ENCODE results near the gene LGI2. TPM values are rescaled to one million over a fixed set of nuclear protein-coding genes. Genes with fewer than 3 reads are reported as not detected.

LGI2 gene
- total RNA-seq, 1 donor from 2014 or later, result 3.0 TPM

- no peak overlapping the region for H3K4me3 ChIP-seq
- no peaks in the 10 kb centered on the region for H3K27me3 ChIP-seq (ENCODE audit: low read depth)
- no peak overlapping the region for H3K27ac ChIP-seq (replicated peaks)
- peaks cover 19% of the 10 kb centered on the region for H3K4me1 ChIP-seq
- no peaks in the 10 kb centered on the region for H3K36me3 ChIP-seq
- TF ChIP-seq CTCF (IDR thresholded peaks at IDR 0.05; ENCODE audit: borderline replicate concordance), result no peak
- H3K9me3 ChIP-seq (replicated peaks), result no peaks in the 10 kb centered on the region
- peak; percentile 41 for DNase-seq
- intact Hi-C loops (cut with micrococcal nuclease), result no loop called here
Measured at GRCh38 chr4:24973747-24974601, 56.8 kb downstream of the LGI2 start.

- Histone ChIP-seq H3K36me3 (no peaks in the 10 kb centered on the region), H3K27ac (replicated peaks) (no peak overlapping the region), H3K4me3 (no peak overlapping the region), H3K27me3 (ENCODE audit: low read depth) (no peaks in the 10 kb centered on the region), H3K4me1 (peaks cover 13% of the 10 kb centered on the region), H3K9me3 (replicated peaks) (no peaks in the 10 kb centered on the region)
- no peak for TF ChIP-seq CTCF (IDR thresholded peaks at IDR 0.05; ENCODE audit: borderline replicate concordance)
- no peak for DNase-seq
- intact Hi-C loops (cut with micrococcal nuclease), result no loop called here
Measured at GRCh38 chr4:24973404-24973746, 57.4 kb downstream of the LGI2 start.

- Histone ChIP-seq H3K27me3 (ENCODE audit: low read depth) (no peaks in the 10 kb centered on the region), H3K36me3 (no peaks in the 10 kb centered on the region), H3K27ac (replicated peaks) (no peak overlapping the region), H3K4me1 (peaks cover 8% of the 10 kb centered on the region), H3K4me3 (no peak overlapping the region), H3K9me3 (replicated peaks) (no peaks in the 10 kb centered on the region)
- TF ChIP-seq CTCF (IDR thresholded peaks at IDR 0.05; ENCODE audit: borderline replicate concordance), result no peak
- no peak for DNase-seq
- intact Hi-C loops (cut with micrococcal nuclease), result no loop called here
Measured at GRCh38 chr4:24971192-24971591, 59.6 kb downstream of the LGI2 start.

- intact Hi-C loops (cut with micrococcal nuclease), result no loop called here
Measured at GRCh38 chr4:24970635-24971034, 60.1 kb downstream of the LGI2 start.

GRCh38 chr4:24970191-24970590 lies 60.6 kb downstream of the LGI2 start:
- Histone ChIP-seq H3K36me3 (no peaks in the 10 kb centered on the region), H3K4me3 (no peak overlapping the region), H3K9me3 (replicated peaks) (no peaks in the 10 kb centered on the region), H3K27me3 (ENCODE audit: low read depth) (no peaks in the 10 kb centered on the region), H3K27ac (replicated peaks) (no peak overlapping the region), H3K4me1 (peaks cover 8% of the 10 kb centered on the region)
- TF ChIP-seq CTCF (IDR thresholded peaks at IDR 0.05; ENCODE audit: borderline replicate concordance), result no peak
- intact Hi-C loops (cut with micrococcal nuclease), result no loop called here
- DNase-seq, result no peak

More at GRCh38 chr4:24970635-24971034, 60.1 kb downstream of the LGI2 start:
- TF ChIP-seq CTCF (IDR thresholded peaks at IDR 0.05; ENCODE audit: borderline replicate concordance), result no peak
- Histone ChIP-seq H3K36me3 (no peaks in the 10 kb centered on the region), H3K4me1 (peaks cover 8% of the 10 kb centered on the region), H3K27me3 (ENCODE audit: low read depth) (no peaks in the 10 kb centered on the region), H3K4me3 (no peak overlapping the region), H3K27ac (replicated peaks) (no peak overlapping the region), H3K9me3 (replicated peaks) (no peaks in the 10 kb centered on the region)
- DNase-seq, result no peak
